ENCODE data around the gene CRLF1. TPM values are rescaled to one million over a fixed set of nuclear protein-coding genes. Genes with fewer than 3 reads are reported as not detected.

Gene CRLF1
- total RNA-seq, 1 experiment from 2014 or later = 4.3 TPM

DNA sequence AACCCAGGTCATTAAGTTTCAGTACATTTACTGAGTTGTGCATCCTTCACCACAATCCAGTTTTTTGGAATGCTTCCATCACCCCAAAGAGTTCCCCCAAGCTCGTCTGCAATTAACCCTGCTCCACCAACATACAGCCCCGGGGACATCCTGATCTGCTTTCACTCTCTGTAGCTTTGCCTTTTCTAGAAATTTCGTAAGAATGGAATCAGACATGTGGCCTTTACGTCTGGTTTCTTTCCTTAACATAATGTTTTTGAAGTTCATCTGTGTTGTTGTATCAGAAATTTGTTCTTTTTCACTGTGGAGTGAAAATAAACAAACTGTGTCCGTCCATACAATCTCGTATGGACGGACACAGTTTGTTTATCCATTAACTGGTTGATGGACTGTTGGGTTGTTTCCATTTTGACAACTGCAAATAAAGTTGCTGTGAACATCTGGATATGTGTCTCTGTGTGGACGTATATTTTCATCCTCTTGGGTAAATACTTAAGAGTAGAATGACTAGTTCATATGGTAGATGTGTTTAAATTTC, 33.2 kb upstream of the CRLF1 start:
- DNase-seq (ENCODE audit: unreplicated experiment) = no peak
- intact Hi-C loops (cut with micrococcal nuclease) = loop anchor here (5.0 kb wide), 1 partner anchor 38 kb away; no protein-coding TSS in a partner anchor
- Mint-ChIP-seq H3K4me1 (ENCODE audit: insufficient read depth, unreplicated experiment) (peaks cover 25% of the 10 kb centered on the region), H3K27ac (ENCODE audit: low read depth, unreplicated experiment) (no peak overlapping the region), H3K4me3 (ENCODE audit: unreplicated experiment) (no peak overlapping the region), H3K27me3 (ENCODE audit: insufficient read depth, unreplicated experiment) (no peaks in the 10 kb centered on the region), H3K9me3 (ENCODE audit: unreplicated experiment) (no peaks in the 10 kb centered on the region), H3K36me3 (ENCODE audit: insufficient read depth, unreplicated experiment) (peaks cover 5% of the 10 kb centered on the region)
- POLR2A ChIA-PET = interaction anchor here (0.6 kb wide), 1 partner anchor 66 kb away, joined by 3 read pairs; no protein-coding TSS in a partner anchor
- CTCF ChIA-PET = interaction anchor here (1.0 to 1.5 kb wide), 2 partner anchors 50 to 207 kb away, joined by 4 to 5 read pairs; no protein-coding TSS in a partner anchor
- TF ChIP-seq, protein P1, sequence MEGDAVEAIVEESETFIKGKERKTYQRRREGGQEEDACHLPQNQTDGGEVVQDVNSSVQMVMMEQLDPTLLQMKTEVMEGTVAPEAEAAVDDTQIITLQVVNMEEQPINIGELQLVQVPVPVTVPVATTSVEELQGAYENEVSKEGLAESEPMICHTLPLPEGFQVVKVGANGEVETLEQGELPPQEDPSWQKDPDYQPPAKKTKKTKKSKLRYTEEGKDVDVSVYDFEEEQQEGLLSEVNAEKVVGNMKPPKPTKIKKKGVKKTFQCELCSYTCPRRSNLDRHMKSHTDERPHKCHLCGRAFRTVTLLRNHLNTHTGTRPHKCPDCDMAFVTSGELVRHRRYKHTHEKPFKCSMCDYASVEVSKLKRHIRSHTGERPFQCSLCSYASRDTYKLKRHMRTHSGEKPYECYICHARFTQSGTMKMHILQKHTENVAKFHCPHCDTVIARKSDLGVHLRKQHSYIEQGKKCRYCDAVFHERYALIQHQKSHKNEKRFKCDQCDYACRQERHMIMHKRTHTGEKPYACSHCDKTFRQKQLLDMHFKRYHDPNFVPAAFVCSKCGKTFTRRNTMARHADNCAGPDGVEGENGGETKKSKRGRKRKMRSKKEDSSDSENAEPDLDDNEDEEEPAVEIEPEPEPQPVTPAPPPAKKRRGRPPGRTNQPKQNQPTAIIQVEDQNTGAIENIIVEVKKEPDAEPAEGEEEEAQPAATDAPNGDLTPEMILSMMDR (IDR thresholded peaks at IDR 0.05; ENCODE audit: unreplicated experiment) = no peak
- BruUV-seq (replicated peaks) = no TSS peak

DNA sequence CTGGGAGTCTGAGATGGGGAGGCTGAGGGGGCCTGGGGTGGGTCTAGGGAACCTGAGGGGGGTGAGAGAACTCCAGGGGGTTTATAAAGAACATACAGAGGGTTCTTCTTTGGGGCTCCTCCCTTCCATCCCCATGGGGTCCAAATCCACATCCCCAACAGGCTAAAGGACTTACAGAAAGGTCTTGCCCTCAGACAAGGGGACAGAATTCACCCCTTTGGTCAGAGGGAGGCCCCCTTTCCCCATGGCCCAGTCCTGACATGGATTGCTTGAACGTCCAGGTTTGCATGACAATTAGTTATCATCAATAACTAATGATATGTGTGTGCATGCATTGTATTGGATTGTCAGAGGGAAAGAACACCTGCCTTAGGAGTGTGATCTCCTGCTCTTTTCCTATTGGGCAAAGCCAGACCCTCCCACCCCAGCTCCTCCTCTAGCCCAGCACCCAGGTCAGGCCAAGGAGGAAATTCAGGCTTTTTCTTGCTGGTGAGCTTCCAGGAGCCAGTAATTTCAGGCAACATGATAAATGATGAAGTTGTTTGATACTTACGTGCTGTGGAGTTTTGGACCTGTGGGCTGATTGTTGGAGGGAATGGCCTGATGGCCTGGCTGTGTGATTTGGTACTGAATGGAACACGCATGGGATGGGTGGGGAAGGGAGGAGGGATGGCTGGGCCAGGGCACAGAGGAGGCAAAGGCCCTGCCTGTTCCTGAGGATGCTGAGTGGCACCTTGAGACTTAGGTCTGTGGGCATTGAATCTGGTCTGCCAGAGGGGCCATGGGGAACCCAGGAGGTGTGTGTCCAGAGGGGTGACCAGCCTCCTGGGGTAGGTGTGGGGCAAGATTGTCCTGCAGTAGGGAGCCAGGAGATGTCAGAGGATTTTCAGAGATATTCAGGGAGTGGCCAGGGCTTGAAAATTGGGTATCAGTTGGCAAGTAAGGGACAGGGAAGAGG, 31.4 kb upstream of the CRLF1 start:
- POLR2A ChIA-PET = interaction anchor here (0.6 to 0.8 kb wide), 3 partner anchors 67 to 872 kb away, joined by 3 to 5 read pairs (median 4); no protein-coding TSS in a partner anchor
- peaks cover 5% of the 10 kb centered on the region for H3K36me3 Mint-ChIP-seq (ENCODE audit: insufficient read depth, unreplicated experiment)
- no peaks in the 10 kb centered on the region for H3K9me3 Mint-ChIP-seq (ENCODE audit: unreplicated experiment)
- intact Hi-C loops (cut with micrococcal nuclease) = loop anchor here (5.0 kb wide), 1 partner anchor 39 kb away; no protein-coding TSS in a partner anchor
- CTCF ChIA-PET = no interaction called here
- no TSS peak for BruUV-seq (replicated peaks)
- peak; percentile 37 for DNase-seq (ENCODE audit: unreplicated experiment)
- H3K4me1 Mint-ChIP-seq (ENCODE audit: insufficient read depth, unreplicated experiment) = peaks cover 30% of the 10 kb centered on the region
- no peak overlapping the region for H3K27ac Mint-ChIP-seq (ENCODE audit: low read depth, unreplicated experiment)
- TF ChIP-seq, protein P1 (IDR thresholded peaks at IDR 0.05; ENCODE audit: unreplicated experiment) = no peak
- H3K27me3 Mint-ChIP-seq (ENCODE audit: insufficient read depth, unreplicated experiment) = no peaks in the 10 kb centered on the region
- peak overlapping the region; percentile 82 for H3K4me3 Mint-ChIP-seq (ENCODE audit: unreplicated experiment)

DNA sequence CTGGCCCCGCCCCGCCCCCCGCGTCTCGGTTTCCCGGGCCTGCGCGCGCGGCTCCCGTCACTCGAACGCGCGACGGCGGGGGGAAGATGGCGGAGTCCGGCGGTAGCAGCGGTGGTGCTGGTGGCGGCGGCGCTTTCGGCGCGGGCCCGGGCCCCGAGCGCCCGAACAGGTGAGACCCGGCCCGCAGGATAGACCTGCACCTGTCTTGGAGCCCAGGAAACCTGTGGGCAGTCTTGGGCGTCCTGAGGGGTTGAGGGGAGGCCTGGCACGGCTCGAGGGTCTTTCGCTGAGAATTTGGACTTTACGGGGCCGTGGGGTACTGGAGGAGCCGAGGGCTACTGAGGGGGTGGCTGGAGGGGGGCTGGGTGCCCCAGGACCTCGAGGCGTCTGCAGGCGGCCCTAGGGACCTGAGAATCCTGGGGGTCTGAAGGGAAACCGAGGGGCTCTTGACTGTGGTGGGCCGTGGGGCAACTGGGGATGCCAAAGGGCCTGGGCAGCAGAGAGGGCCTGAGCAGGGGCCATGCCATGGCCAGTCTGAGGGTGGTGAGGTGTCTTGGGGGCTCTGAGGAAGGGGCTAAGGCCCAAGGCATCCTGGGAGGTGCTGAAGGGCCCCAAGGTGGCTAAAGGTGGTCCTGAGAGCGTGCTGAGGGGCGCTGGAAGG, 30.5 kb upstream of the CRLF1 start, which contains the start of gene KLHL26:
Gene KLHL26 (plus strand): TSS at position 60 of the 661 bp plus-strand sequence. CDS start 27 bp downstream, at position 87.
- H3K9me3 Mint-ChIP-seq (ENCODE audit: unreplicated experiment) = no peaks in the 10 kb centered on the region
- BruUV-seq (replicated peaks) = no TSS peak
- ChIA-PET CTCF (no interaction called here), POLR2A (interaction anchor here (0.8 kb wide), 1 partner anchor 873 kb away, joined by 3 read pairs; no protein-coding TSS in a partner anchor)
- peaks cover 30% of the 10 kb centered on the region for H3K4me1 Mint-ChIP-seq (ENCODE audit: insufficient read depth, unreplicated experiment)
- no peak for DNase-seq (ENCODE audit: unreplicated experiment)
- no peaks in the 10 kb centered on the region for H3K36me3 Mint-ChIP-seq (ENCODE audit: insufficient read depth, unreplicated experiment)
- peak within 1 kb of the TSS; percentile 92 for H3K27ac Mint-ChIP-seq (ENCODE audit: low read depth, unreplicated experiment)
- no peaks in the 10 kb centered on the region for H3K27me3 Mint-ChIP-seq (ENCODE audit: insufficient read depth, unreplicated experiment)
- H3K4me3 Mint-ChIP-seq (ENCODE audit: unreplicated experiment) = peak within 1 kb of the TSS; percentile 82
- TF ChIP-seq, protein P1 (IDR thresholded peaks at IDR 0.05; ENCODE audit: unreplicated experiment) = no peak
- intact Hi-C loops (cut with micrococcal nuclease) = loop anchor here (1.0 to 5.0 kb wide), 2 partner anchors 40 to 45 kb away; no protein-coding TSS in a partner anchor

Measured in MCF 10A (cell line).